ENCODE data around the gene LETM1.

Gene LETM1

GRCh38 chr4:1783015-1783414, 72.9 kb downstream of the LETM1 start:
- DNase-seq (ENCODE audit: low read depth in 1 of 2, low spot score in 1 of 2), result no peak

- no peak for DNase-seq (ENCODE audit: low read depth in 1 of 2, low spot score in 1 of 2)
Observed at GRCh38 chr4:1780435-1780834, 75.5 kb downstream of the LETM1 start.

GRCh38 chr4:1779588-1780382, 76.2 kb downstream of the LETM1 start:
- no peak for DNase-seq (ENCODE audit: low read depth in 1 of 2, low spot score in 1 of 2)

GRCh38 chr4:1778642-1779392, 77.1 kb downstream of the LETM1 start:
- DNase-seq (ENCODE audit: low read depth in 1 of 2, low spot score in 1 of 2), result no peak

- DNase-seq (ENCODE audit: low read depth in 1 of 2, low spot score in 1 of 2), result no peak
Observed at GRCh38 chr4:1777822-1778641, 77.9 kb downstream of the LETM1 start.

GRCh38 chr4:1776521-1777161, 79.3 kb downstream of the LETM1 start:
- no peak for DNase-seq (ENCODE audit: low read depth in 1 of 2, low spot score in 1 of 2)

- no peak for DNase-seq (ENCODE audit: low read depth in 1 of 2, low spot score in 1 of 2)
Observed at GRCh38 chr4:1775731-1776500, 80.0 kb downstream of the LETM1 start.

- no peak for DNase-seq (ENCODE audit: low read depth in 1 of 2, low spot score in 1 of 2)
Observed at GRCh38 chr4:1773754-1774153, 82.2 kb downstream of the LETM1 start.

- DNase-seq (ENCODE audit: low read depth in 1 of 2, low spot score in 1 of 2), result no peak
Observed at GRCh38 chr4:1772853-1773538, 83.0 kb downstream of the LETM1 start.

- no peak for DNase-seq (ENCODE audit: low read depth in 1 of 2, low spot score in 1 of 2)
Observed at GRCh38 chr4:1771555-1772305, 84.2 kb downstream of the LETM1 start.

- no peak for DNase-seq (ENCODE audit: low read depth in 1 of 2, low spot score in 1 of 2)
Observed at GRCh38 chr4:1770791-1771231, 85.1 kb downstream of the LETM1 start.

GRCh38 chr4:1770245-1770644, 85.7 kb downstream of the LETM1 start:
- no peak for DNase-seq (ENCODE audit: low read depth in 1 of 2, low spot score in 1 of 2)

- no peak for DNase-seq (ENCODE audit: low read depth in 1 of 2, low spot score in 1 of 2)
Observed at GRCh38 chr4:1769692-1770091, 86.3 kb downstream of the LETM1 start.

GRCh38 chr4:1768367-1769034, 87.5 kb downstream of the LETM1 start:
- DNase-seq (ENCODE audit: low read depth in 1 of 2, low spot score in 1 of 2), result no peak

GRCh38 chr4:1767770-1768366, 88.1 kb downstream of the LETM1 start:
- DNase-seq (ENCODE audit: low read depth in 1 of 2, low spot score in 1 of 2), result no peak

- DNase-seq (ENCODE audit: low read depth in 1 of 2, low spot score in 1 of 2), result no peak
Observed at GRCh38 chr4:1767061-1767769, 88.7 kb downstream of the LETM1 start.

All from stimulated activated CD4-positive, alpha-beta T cell treated with anti-CD3 and anti-CD28 coated beads, Interleukin-15, amount 100 ng/mL, for 1 hour (primary cell).